Skeletal muscle satellite cell (primary cell): ENCODE data around the gene STK33. TPM values are rescaled to one million over a fixed set of nuclear protein-coding genes. Genes with fewer than 3 reads are reported as not detected.

Experiments
- H3K27me3 ChIP-seq: 2 replicates; pipeline ENCODE4 v1.7.0; 2013; ENCODE audit warnings: low read length; ENCODE audit not compliant: control insufficient read depth, insufficient read depth
- H3K36me3 ChIP-seq: 2 replicates; pipeline ENCODE4 v1.7.0; 2013; ENCODE audit warnings: mild to moderate bottlenecking, control low read depth, low read length; ENCODE audit not compliant: insufficient read depth
- H3K4me1 ChIP-seq: 2 replicates; pipeline ENCODE4 v1.7.0; 2013; ENCODE audit warnings: low read length; ENCODE audit not compliant: control insufficient read depth, insufficient read depth
- H3K4me2 ChIP-seq: 2 replicates; pipeline ENCODE4 v1.7.0; 2013; ENCODE audit warnings: mild to moderate bottlenecking, low read length
- H3K4me3 ChIP-seq: 2 replicates; pipeline ENCODE4 v1.7.0; 2013; ENCODE audit warnings: low read length
- H3K9ac ChIP-seq: 2 replicates; pipeline ENCODE4 v1.7.0; 2013; ENCODE audit warnings: mild to moderate bottlenecking, low read depth, low read length, moderate library complexity
- H3K9me3 ChIP-seq: replicated peaks from 2 replicates; pipeline ENCODE4 v1.7.0; 2013; ENCODE audit warnings: mild to moderate bottlenecking, control low read depth, low read length
- total RNA-seq: library from RNA; depleted of rRNA; stranded (reverse); fragments of >200 nt; gene quantifications from 2 replicates; pipeline ENCODE4 v1.2.3, GENCODE V29; 2012; rRNA removed

The STK33 gene
- total RNA-seq, result 0.66 and 0.76 TPM in 2 replicates

GRCh38 chr11:8593935-8594909, at the start of gene STK33:
STK33 (minus strand) TSS chr11:8594228; CDS start chr11:8474905, 119,323 bp downstream.
- peak within 1 kb of the TSS; percentile 56 for H3K9ac ChIP-seq
- H3K36me3 ChIP-seq, result no peaks in the 10 kb centered on the region
- H3K4me1 ChIP-seq, result peaks cover 10% of the 10 kb centered on the region
- H3K9me3 ChIP-seq, result no peaks in the 10 kb centered on the region
- H3K27me3 ChIP-seq, result peaks cover 22% of the 10 kb centered on the region
- H3K4me2 ChIP-seq, result peak within 1 kb of the TSS; percentile 92
- H3K4me3 ChIP-seq, result peak within 1 kb of the TSS; percentile 74

GRCh38 chr11:8642196-8642841, 48.3 kb upstream of the STK33 start:
- Histone ChIP-seq H3K9me3 (no peaks in the 10 kb centered on the region), H3K4me1 (peaks cover 6% of the 10 kb centered on the region), H3K4me2 (no peak overlapping the region), H3K27me3 (no peaks in the 10 kb centered on the region), H3K4me3 (no peak overlapping the region), H3K36me3 (peaks cover 48% of the 10 kb centered on the region), H3K9ac (no peak overlapping the region)

GRCh38 chr11:8641332-8641731, 47.3 kb upstream of the STK33 start:
- Histone ChIP-seq H3K4me1 (peaks cover 6% of the 10 kb centered on the region), H3K9ac (no peak overlapping the region), H3K4me2 (no peak overlapping the region), H3K36me3 (peaks cover 49% of the 10 kb centered on the region), H3K9me3 (no peaks in the 10 kb centered on the region), H3K4me3 (no peak overlapping the region), H3K27me3 (no peaks in the 10 kb centered on the region)

GRCh38 chr11:8640267-8640906, 46.4 kb upstream of the STK33 start:
- Histone ChIP-seq H3K36me3 (peaks cover 43% of the 10 kb centered on the region), H3K4me2 (no peak overlapping the region), H3K9ac (no peak overlapping the region), H3K4me3 (no peak overlapping the region), H3K27me3 (no peaks in the 10 kb centered on the region), H3K4me1 (peaks cover 6% of the 10 kb centered on the region), H3K9me3 (no peaks in the 10 kb centered on the region)

GRCh38 chr11:8639655-8640054, 45.6 kb upstream of the STK33 start:
- Histone ChIP-seq H3K36me3 (peaks cover 38% of the 10 kb centered on the region), H3K4me3 (no peak overlapping the region), H3K4me2 (no peak overlapping the region), H3K27me3 (no peaks in the 10 kb centered on the region), H3K9ac (no peak overlapping the region), H3K4me1 (peaks cover 6% of the 10 kb centered on the region), H3K9me3 (no peaks in the 10 kb centered on the region)

- Histone ChIP-seq H3K27me3 (no peaks in the 10 kb centered on the region), H3K4me2 (no peak overlapping the region), H3K9ac (no peak overlapping the region), H3K9me3 (no peaks in the 10 kb centered on the region), H3K36me3 (peaks cover 35% of the 10 kb centered on the region), H3K4me3 (no peak overlapping the region), H3K4me1 (peaks cover 6% of the 10 kb centered on the region)
Observed at GRCh38 chr11:8638300-8638699, 44.3 kb upstream of the STK33 start.

GRCh38 chr11:8636127-8636526, 42.1 kb upstream of the STK33 start:
- Histone ChIP-seq H3K27me3 (no peaks in the 10 kb centered on the region), H3K9me3 (no peaks in the 10 kb centered on the region), H3K4me2 (no peak overlapping the region), H3K9ac (no peak overlapping the region), H3K4me1 (peaks cover 9% of the 10 kb centered on the region), H3K4me3 (no peak overlapping the region), H3K36me3 (peaks cover 29% of the 10 kb centered on the region)

- no peaks in the 10 kb centered on the region for H3K27me3 ChIP-seq
- H3K9me3 ChIP-seq, result no peaks in the 10 kb centered on the region
- peaks cover 9% of the 10 kb centered on the region for H3K4me1 ChIP-seq
- H3K36me3 ChIP-seq, result peaks cover 26% of the 10 kb centered on the region
- H3K9ac ChIP-seq, result no peak overlapping the region
- no peak overlapping the region for H3K4me3 ChIP-seq
- H3K4me2 ChIP-seq, result no peak overlapping the region
Observed at GRCh38 chr11:8634498-8634897, 40.5 kb upstream of the STK33 start.

GRCh38 chr11:8631395-8632118, 37.5 kb upstream of the STK33 start:
- no peak overlapping the region for H3K4me3 ChIP-seq
- no peaks in the 10 kb centered on the region for H3K9me3 ChIP-seq
- peaks cover 14% of the 10 kb centered on the region for H3K36me3 ChIP-seq
- no peak overlapping the region for H3K9ac ChIP-seq
- H3K4me1 ChIP-seq, result peaks cover 2% of the 10 kb centered on the region
- no peaks in the 10 kb centered on the region for H3K27me3 ChIP-seq
- no peak overlapping the region for H3K4me2 ChIP-seq

- Histone ChIP-seq H3K9me3 (no peaks in the 10 kb centered on the region), H3K9ac (no peak overlapping the region), H3K4me3 (no peak overlapping the region), H3K36me3 (peaks cover 46% of the 10 kb centered on the region), H3K4me2 (no peak overlapping the region), H3K4me1 (no peaks in the 10 kb centered on the region), H3K27me3 (no peaks in the 10 kb centered on the region)
Observed at GRCh38 chr11:8624698-8625097, 30.7 kb upstream of the STK33 start.

GRCh38 chr11:8621147-8621546, 27.1 kb upstream of the STK33 start:
- Histone ChIP-seq H3K27me3 (no peaks in the 10 kb centered on the region), H3K4me1 (no peaks in the 10 kb centered on the region), H3K9ac (no peak overlapping the region), H3K9me3 (no peaks in the 10 kb centered on the region), H3K36me3 (peaks cover 73% of the 10 kb centered on the region), H3K4me2 (no peak overlapping the region), H3K4me3 (no peak overlapping the region)
